Large intestine (tissue), 3 donors: Measurements from ENCODE around the gene CDK15. TPM values are rescaled to one million over a fixed set of nuclear protein-coding genes. Genes with fewer than 3 reads are reported as not detected.

Source experiments
- DNase-seq, 2 donors: peaks; one replicate each; pipeline versions ENCODE4 v3.0.0 to v3.0.0-alpha.2; 2013
- H3K27ac ChIP-seq: one replicate; pipeline ENCODE4 v1.5.1; 2013; ENCODE audit warnings: low read length
- H3K27me3 ChIP-seq: 2 replicates; pipeline ENCODE4 v1.6.1; 2013; ENCODE audit warnings: low read length; ENCODE audit not compliant: control insufficient read depth, insufficient read depth
- H3K36me3 ChIP-seq: 2 replicates; pipeline ENCODE4 v1.6.1; 2013; ENCODE audit warnings: low read length; ENCODE audit not compliant: control insufficient read depth, insufficient read depth
- H3K4me1 ChIP-seq: one replicate; pipeline ENCODE4 v1.6.1; 2013; ENCODE audit warnings: low read length; ENCODE audit not compliant: control insufficient read depth, insufficient read depth
- H3K4me3 ChIP-seq: one replicate; pipeline ENCODE4 v1.5.1; 2013; ENCODE audit warnings: low read length
- H3K9me3 ChIP-seq: one replicate; pipeline ENCODE4 v1.6.1; 2013; ENCODE audit warnings: mild to moderate bottlenecking, low read depth, low read length, moderate library complexity; ENCODE audit not compliant: control insufficient read depth
- WGBS: methylation state at CpG from one replicate; pipeline ENCODE4 v1.1.5; 2013; ENCODE audit warnings: low lambda C conversion rate; ENCODE audit not compliant: insufficient coverage; 5-methylcytosine and 5-hydroxymethylcytosine counted together
- polyA plus RNA-seq: library from polyadenylated mRNA; unstranded; fragments of 120-200 nt; gene quantifications from one replicate; pipeline ENCODE4 v1.2.1, GENCODE V29; 2013

The CDK15 gene
- polyA plus RNA-seq, 1 donor: 0.24 TPM

GRCh38 chr2:201906777-201907562 is 100.6 kb downstream of the CDK15 start:
- no peak overlapping the region for H3K27ac ChIP-seq

GRCh38 chr2:201907563-201907881 is 101.2 kb downstream of the CDK15 start:
- no CpG with 5 or more reads among the region's 4 CpGs for WGBS
- no peak overlapping the region for H3K27ac ChIP-seq
- H3K27me3 ChIP-seq: no peaks in the 10 kb centered on the region
- H3K4me1 ChIP-seq: no peaks in the 10 kb centered on the region
- no peaks in the 10 kb centered on the region for H3K36me3 ChIP-seq
- no peaks in the 10 kb centered on the region for H3K9me3 ChIP-seq
- H3K4me3 ChIP-seq: no peak overlapping the region
- no peak for DNase-seq

More at GRCh38 chr2:201906777-201907562, 100.6 kb downstream of the CDK15 start:
- Histone ChIP-seq H3K4me3 (no peak overlapping the region), H3K4me1 (no peaks in the 10 kb centered on the region), H3K36me3 (no peaks in the 10 kb centered on the region), H3K27me3 (no peaks in the 10 kb centered on the region), H3K9me3 (no peaks in the 10 kb centered on the region)
- no peak for DNase-seq
- WGBS: 80% methylated on average over 1 of the region's 10 CpGs

DNA sequence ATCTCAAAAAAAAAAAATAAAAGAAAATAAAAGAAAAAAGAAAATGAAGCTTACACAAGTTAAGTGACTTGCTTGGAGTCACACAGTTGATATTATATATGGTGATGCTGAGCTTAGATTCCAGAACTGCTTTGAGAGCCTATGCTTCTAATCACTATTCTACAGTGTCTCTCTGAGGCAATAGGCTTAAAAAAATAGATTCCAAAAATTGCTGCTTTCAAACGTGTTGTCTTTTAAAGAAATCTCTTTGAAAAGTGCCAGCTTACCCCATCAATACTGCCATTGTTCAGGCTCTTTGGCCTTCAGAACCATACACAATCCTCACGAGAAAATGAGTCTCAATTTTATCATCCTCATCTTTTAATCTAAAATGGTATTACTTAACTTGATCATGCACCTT is 102.6 kb downstream of the CDK15 start:
- 25% methylated on average over 1 of the region's 2 CpGs for WGBS
- no peaks in the 10 kb centered on the region for H3K4me1 ChIP-seq
- no peaks in the 10 kb centered on the region for H3K9me3 ChIP-seq
- no peak overlapping the region for H3K27ac ChIP-seq
- H3K36me3 ChIP-seq: no peaks in the 10 kb centered on the region
- DNase-seq: no peak
- H3K27me3 ChIP-seq: no peaks in the 10 kb centered on the region
- H3K4me3 ChIP-seq: no peak overlapping the region

DNA sequence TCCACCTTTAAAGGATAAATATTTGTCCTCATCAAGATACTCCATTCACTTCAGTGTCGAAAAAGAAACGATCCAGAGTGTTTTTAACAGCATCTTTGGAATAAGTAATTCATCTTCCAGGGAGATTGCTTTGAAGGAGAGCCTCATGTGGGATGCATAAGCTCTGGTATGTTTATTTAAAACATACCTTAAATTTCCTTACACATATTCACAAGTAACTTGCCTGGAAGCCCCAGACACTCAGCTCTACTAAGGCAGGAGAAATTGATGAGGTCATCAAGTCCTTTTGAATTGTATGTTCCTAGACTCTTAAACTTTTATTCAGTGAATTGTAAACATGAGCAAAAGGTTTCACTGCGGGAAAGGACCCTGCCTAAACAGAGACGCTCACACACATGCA is 103.0 kb downstream of the CDK15 start:
- no peaks in the 10 kb centered on the region for H3K27me3 ChIP-seq
- H3K9me3 ChIP-seq: no peaks in the 10 kb centered on the region
- no peaks in the 10 kb centered on the region for H3K36me3 ChIP-seq
- no peak for DNase-seq
- no peaks in the 10 kb centered on the region for H3K4me1 ChIP-seq
- H3K4me3 ChIP-seq: no peak overlapping the region
- WGBS: 40% methylated on average over 1 of the region's 4 CpGs
- H3K27ac ChIP-seq: no peak overlapping the region

GRCh38 chr2:201909961-201910361 is 103.6 kb downstream of the CDK15 start:
- H3K4me3 ChIP-seq: no peak overlapping the region
- DNase-seq: no peak
- H3K27me3 ChIP-seq: no peaks in the 10 kb centered on the region
- no peaks in the 10 kb centered on the region for H3K9me3 ChIP-seq
- H3K36me3 ChIP-seq: no peaks in the 10 kb centered on the region
- no peak overlapping the region for H3K27ac ChIP-seq
- whole genome bisulfite sequencing: 56% methylated on average over 1 of the region's 4 CpGs
- no peaks in the 10 kb centered on the region for H3K4me1 ChIP-seq

GRCh38 chr2:201911372-201911771 is 105.0 kb downstream of the CDK15 start:
- DNase-seq: no peak
- 83% methylated on average over 2 of the region's 4 CpGs for WGBS
- Histone ChIP-seq H3K4me1 (no peaks in the 10 kb centered on the region), H3K27ac (no peak overlapping the region), H3K36me3 (no peaks in the 10 kb centered on the region), H3K9me3 (no peaks in the 10 kb centered on the region), H3K27me3 (no peaks in the 10 kb centered on the region), H3K4me3 (no peak overlapping the region)

GRCh38 chr2:201913201-201913600 is 106.9 kb downstream of the CDK15 start:
- no peaks in the 10 kb centered on the region for H3K4me1 ChIP-seq
- H3K27me3 ChIP-seq: no peaks in the 10 kb centered on the region
- no peaks in the 10 kb centered on the region for H3K9me3 ChIP-seq
- H3K36me3 ChIP-seq: no peaks in the 10 kb centered on the region
- peak in 1 of 2 donors; percentile 28 for DNase-seq
- no peak overlapping the region for H3K4me3 ChIP-seq
- H3K27ac ChIP-seq: no peak overlapping the region
- no CpG with 5 or more reads among the region's 4 CpGs for WGBS

DNA sequence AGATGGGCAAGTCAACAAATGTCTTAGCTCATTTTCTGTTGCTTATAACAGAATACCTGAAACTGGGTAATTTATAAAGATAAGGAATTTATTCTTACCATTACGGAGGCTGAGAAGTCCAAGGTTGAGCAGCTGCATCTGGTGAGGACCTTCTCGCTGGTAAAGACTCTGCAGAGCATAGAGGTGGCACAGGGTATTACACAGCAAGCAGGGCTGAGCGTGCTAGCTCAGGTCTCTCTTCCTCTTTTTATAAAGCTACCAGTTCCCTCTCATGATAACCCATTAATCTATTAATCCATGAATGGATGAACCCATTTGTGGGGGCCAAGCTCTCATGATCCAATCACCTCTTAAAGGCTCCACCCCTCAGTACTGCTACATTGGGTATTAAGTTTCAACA is 109.1 kb downstream of the CDK15 start:
- no peak for DNase-seq
- WGBS: no CpG with 5 or more reads among the region's 3 CpGs
- Histone ChIP-seq H3K9me3 (no peaks in the 10 kb centered on the region), H3K36me3 (no peaks in the 10 kb centered on the region), H3K27ac (no peak overlapping the region), H3K27me3 (no peaks in the 10 kb centered on the region), H3K4me3 (no peak overlapping the region), H3K4me1 (peaks cover 9% of the 10 kb centered on the region)

DNA sequence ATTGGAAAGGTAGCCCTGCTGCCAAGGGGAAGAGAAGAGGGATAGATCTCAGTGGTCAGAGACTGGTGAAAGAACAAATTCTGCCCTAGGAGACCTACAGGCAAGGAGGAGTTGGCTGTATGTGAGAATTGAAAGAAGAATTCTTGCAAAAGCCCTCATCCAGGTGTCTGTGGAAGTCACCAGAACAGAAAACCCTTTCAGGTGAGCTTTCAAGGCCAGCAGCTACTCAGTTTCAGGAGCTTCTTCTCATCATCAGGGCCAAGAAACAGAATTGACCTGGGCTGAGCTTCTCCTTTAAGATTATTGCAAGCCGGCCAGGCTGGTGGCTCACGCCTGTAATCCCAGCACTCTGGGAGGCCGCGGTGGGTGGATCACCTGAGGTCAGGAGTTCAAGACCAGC is 110.2 kb downstream of the CDK15 start:
- no peaks in the 10 kb centered on the region for H3K9me3 ChIP-seq
- DNase-seq: no peak
- no peaks in the 10 kb centered on the region for H3K36me3 ChIP-seq
- no peak overlapping the region for H3K4me3 ChIP-seq
- H3K4me1 ChIP-seq: peaks cover 9% of the 10 kb centered on the region
- no CpG with 5 or more reads among the region's 4 CpGs for WGBS
- no peak overlapping the region for H3K27ac ChIP-seq
- no peaks in the 10 kb centered on the region for H3K27me3 ChIP-seq

GRCh38 chr2:201918616-201919307 is 112.4 kb downstream of the CDK15 start:
- Histone ChIP-seq H3K27me3 (no peaks in the 10 kb centered on the region), H3K27ac (peak overlapping the region; percentile 73), H3K36me3 (no peaks in the 10 kb centered on the region), H3K4me1 (peaks cover 9% of the 10 kb centered on the region), H3K9me3 (no peaks in the 10 kb centered on the region), H3K4me3 (peak overlapping the region; percentile 5)
- no peak for DNase-seq
- WGBS: no CpG with 5 or more reads among the region's 10 CpGs

DNA sequence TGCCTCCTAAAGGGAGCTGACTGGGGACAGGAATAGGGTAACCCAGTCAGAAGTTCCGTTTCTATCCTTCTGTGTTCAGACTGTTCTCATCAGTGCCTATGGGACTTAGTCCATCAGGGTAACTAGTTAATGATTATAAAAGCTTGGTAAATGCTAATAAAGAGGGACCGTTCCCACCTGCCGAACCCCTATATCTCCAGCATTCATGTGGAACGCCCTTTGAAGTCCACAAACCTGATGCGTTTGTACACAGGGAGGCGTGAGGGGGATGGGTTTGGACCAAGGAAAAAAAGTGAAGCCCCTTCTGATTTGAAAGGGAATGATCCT is 112.9 kb downstream of the CDK15 start:
- Histone ChIP-seq H3K4me3 (peak overlapping the region; percentile 5), H3K9me3 (no peaks in the 10 kb centered on the region), H3K27me3 (no peaks in the 10 kb centered on the region), H3K36me3 (no peaks in the 10 kb centered on the region), H3K4me1 (peaks cover 9% of the 10 kb centered on the region), H3K27ac (peak overlapping the region; percentile 73)
- DNase-seq: peak; percentile 52 to 88
- 19% methylated on average over 3 of the region's 6 CpGs for WGBS
